Measurements from ENCODE around the gene ARAP2.

The ARAP2 gene

GRCh38 chr4:36269101-36269500 is 24.8 kb upstream of the ARAP2 start:
- H3K4me3 ChIP-seq (ENCODE audit: insufficient read depth, low read length, poor library complexity, severe bottlenecking), result no peak overlapping the region
- no peak overlapping the region for H3K9ac ChIP-seq (ENCODE audit: low read length)
- H3K79me2 ChIP-seq (ENCODE audit: insufficient read depth, low read length), result no peaks in the 10 kb centered on the region
- H3K9me3 ChIP-seq (ENCODE audit: insufficient read depth, low read length), result no peaks in the 10 kb centered on the region
- no peaks in the 10 kb centered on the region for H3K9me2 ChIP-seq (replicated peaks; ENCODE audit: insufficient read depth, low read length)
- no peak overlapping the region for H2AFZ ChIP-seq (ENCODE audit: low read depth, low read length, severe bottlenecking)
- no peak overlapping the region for H3K4me2 ChIP-seq (ENCODE audit: low read depth, low read length, poor library complexity, severe bottlenecking)
- no peaks in the 10 kb centered on the region for H3K27me3 ChIP-seq (ENCODE audit: low read length)
- H3K36me3 ChIP-seq (ENCODE audit: low read length), result no peaks in the 10 kb centered on the region
- H4K20me1 ChIP-seq (ENCODE audit: low read depth, low read length), result no peaks in the 10 kb centered on the region
- H3F3A ChIP-seq (ENCODE audit: insufficient read depth), result no peaks in the 10 kb centered on the region
- TF ChIP-seq, protein P1, sequence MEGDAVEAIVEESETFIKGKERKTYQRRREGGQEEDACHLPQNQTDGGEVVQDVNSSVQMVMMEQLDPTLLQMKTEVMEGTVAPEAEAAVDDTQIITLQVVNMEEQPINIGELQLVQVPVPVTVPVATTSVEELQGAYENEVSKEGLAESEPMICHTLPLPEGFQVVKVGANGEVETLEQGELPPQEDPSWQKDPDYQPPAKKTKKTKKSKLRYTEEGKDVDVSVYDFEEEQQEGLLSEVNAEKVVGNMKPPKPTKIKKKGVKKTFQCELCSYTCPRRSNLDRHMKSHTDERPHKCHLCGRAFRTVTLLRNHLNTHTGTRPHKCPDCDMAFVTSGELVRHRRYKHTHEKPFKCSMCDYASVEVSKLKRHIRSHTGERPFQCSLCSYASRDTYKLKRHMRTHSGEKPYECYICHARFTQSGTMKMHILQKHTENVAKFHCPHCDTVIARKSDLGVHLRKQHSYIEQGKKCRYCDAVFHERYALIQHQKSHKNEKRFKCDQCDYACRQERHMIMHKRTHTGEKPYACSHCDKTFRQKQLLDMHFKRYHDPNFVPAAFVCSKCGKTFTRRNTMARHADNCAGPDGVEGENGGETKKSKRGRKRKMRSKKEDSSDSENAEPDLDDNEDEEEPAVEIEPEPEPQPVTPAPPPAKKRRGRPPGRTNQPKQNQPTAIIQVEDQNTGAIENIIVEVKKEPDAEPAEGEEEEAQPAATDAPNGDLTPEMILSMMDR (IDR thresholded peaks at IDR 0.05; ENCODE audit: insufficient read depth, low read length, poor library complexity, severe bottlenecking), result no peak
- no peak for TF ChIP-seq EZH2phosphoT487 (conservative IDR thresholded peaks at IDR 0.05; ENCODE audit: low read length)
- H3K27ac ChIP-seq (ENCODE audit: low read depth, low read length), result no peak overlapping the region

GRCh38 chr4:36267486-36268268 is 23.4 kb upstream of the ARAP2 start:
- Histone ChIP-seq H4K20me1 (ENCODE audit: low read depth, low read length) (no peaks in the 10 kb centered on the region), H2AFZ (ENCODE audit: low read depth, low read length, severe bottlenecking) (no peak overlapping the region), H3K9ac (ENCODE audit: low read length) (no peak overlapping the region), H3K4me3 (ENCODE audit: insufficient read depth, low read length, poor library complexity, severe bottlenecking) (no peak overlapping the region), H3K27ac (ENCODE audit: low read depth, low read length) (no peak overlapping the region), H3K9me2 (replicated peaks; ENCODE audit: insufficient read depth, low read length) (no peaks in the 10 kb centered on the region), H3F3A (ENCODE audit: insufficient read depth) (no peaks in the 10 kb centered on the region), H3K36me3 (ENCODE audit: low read length) (no peaks in the 10 kb centered on the region), H3K4me2 (ENCODE audit: low read depth, low read length, poor library complexity, severe bottlenecking) (no peak overlapping the region), H3K79me2 (ENCODE audit: insufficient read depth, low read length) (no peaks in the 10 kb centered on the region), H3K9me3 (ENCODE audit: insufficient read depth, low read length) (no peaks in the 10 kb centered on the region), H3K27me3 (ENCODE audit: low read length) (no peaks in the 10 kb centered on the region)
- TF ChIP-seq EZH2phosphoT487 (conservative IDR thresholded peaks at IDR 0.05; ENCODE audit: low read length), result no peak
- TF ChIP-seq, protein P1 (IDR thresholded peaks at IDR 0.05; ENCODE audit: insufficient read depth, low read length, poor library complexity, severe bottlenecking), result no peak

GRCh38 chr4:36264207-36264826 is 20.0 kb upstream of the ARAP2 start:
- H3K79me2 ChIP-seq (ENCODE audit: insufficient read depth, low read length), result no peaks in the 10 kb centered on the region
- H3K27me3 ChIP-seq (ENCODE audit: low read length), result no peaks in the 10 kb centered on the region
- no peaks in the 10 kb centered on the region for H3K36me3 ChIP-seq (ENCODE audit: low read length)
- H3K4me2 ChIP-seq (ENCODE audit: low read depth, low read length, poor library complexity, severe bottlenecking), result no peak overlapping the region
- no peak overlapping the region for H3K27ac ChIP-seq (ENCODE audit: low read depth, low read length)
- no peaks in the 10 kb centered on the region for H4K20me1 ChIP-seq (ENCODE audit: low read depth, low read length)
- no peak overlapping the region for H3K4me3 ChIP-seq (ENCODE audit: insufficient read depth, low read length, poor library complexity, severe bottlenecking)
- H3K9me2 ChIP-seq (replicated peaks; ENCODE audit: insufficient read depth, low read length), result no peaks in the 10 kb centered on the region
- H2AFZ ChIP-seq (ENCODE audit: low read depth, low read length, severe bottlenecking), result no peak overlapping the region
- no peaks in the 10 kb centered on the region for H3K9me3 ChIP-seq (ENCODE audit: insufficient read depth, low read length)
- H3F3A ChIP-seq (ENCODE audit: insufficient read depth), result no peaks in the 10 kb centered on the region
- no peak overlapping the region for H3K9ac ChIP-seq (ENCODE audit: low read length)
- TF ChIP-seq EZH2phosphoT487 (conservative IDR thresholded peaks at IDR 0.05; ENCODE audit: low read length), result no peak
- TF ChIP-seq, protein P1 (IDR thresholded peaks at IDR 0.05; ENCODE audit: insufficient read depth, low read length, poor library complexity, severe bottlenecking), result no peak

Measured in SU-DHL-6 (cell line).